Rectal smooth muscle tissue (tissue), 1 donor: ENCODE measurements around the gene TBC1D10A.

Experiments used
- H3K27ac ChIP-seq: one replicate; pipeline ENCODE4 v1.7.0; 2013; ENCODE audit warnings: low read depth, low read length, inconsistent platforms
- H3K27me3 ChIP-seq: one replicate; pipeline ENCODE4 v1.7.0; 2013; ENCODE audit warnings: low read length; ENCODE audit not compliant: control insufficient read depth, insufficient read depth
- H3K36me3 ChIP-seq: one replicate; pipeline ENCODE4 v1.7.0; 2013; ENCODE audit warnings: low read length; ENCODE audit not compliant: control insufficient read depth, insufficient read depth
- H3K4me1 ChIP-seq: one replicate; pipeline ENCODE4 v1.7.0; 2013; ENCODE audit warnings: low read length; ENCODE audit not compliant: control insufficient read depth, insufficient read depth
- H3K4me3 ChIP-seq: one replicate; pipeline ENCODE4 v1.7.0; 2013; ENCODE audit warnings: low read length
- H3K9ac ChIP-seq: one replicate; pipeline ENCODE4 v1.7.0; 2013; ENCODE audit warnings: low read length

The TBC1D10A gene

GRCh38 chr22:30284666-30285065, 42.1 kb downstream of the TBC1D10A start:
- Histone ChIP-seq H3K4me3 (no peak overlapping the region), H3K27me3 (no peaks in the 10 kb centered on the region), H3K36me3 (no peaks in the 10 kb centered on the region), H3K9ac (no peak overlapping the region), H3K27ac (no peak overlapping the region), H3K4me1 (peaks cover 5% of the 10 kb centered on the region)

DNA sequence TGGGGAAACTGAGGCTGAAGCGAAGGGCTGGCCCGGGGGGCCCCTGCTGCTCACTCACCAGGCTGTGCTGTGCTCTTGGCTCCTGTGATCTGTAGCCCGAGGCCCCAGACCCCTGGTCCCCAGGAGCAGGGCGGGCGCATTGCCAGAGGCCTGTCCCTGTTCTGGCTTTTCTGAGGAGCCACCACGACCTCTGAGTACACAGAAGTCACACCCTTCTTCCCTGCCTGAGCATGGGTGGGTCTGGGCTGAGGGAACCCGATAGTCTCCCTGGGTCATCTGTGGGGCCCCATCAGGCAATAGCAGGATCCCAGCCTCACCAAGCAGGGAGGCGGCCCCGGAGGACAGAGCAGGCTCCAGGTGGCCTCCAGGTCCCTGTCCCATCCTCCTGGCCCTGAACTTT, 42.6 kb downstream of the TBC1D10A start:
- Histone ChIP-seq H3K9ac (no peak overlapping the region), H3K4me1 (peaks cover 5% of the 10 kb centered on the region), H3K27me3 (no peaks in the 10 kb centered on the region), H3K27ac (no peak overlapping the region), H3K4me3 (no peak overlapping the region), H3K36me3 (no peaks in the 10 kb centered on the region)

GRCh38 chr22:30283342-30283741, 43.4 kb downstream of the TBC1D10A start:
- Histone ChIP-seq H3K36me3 (no peaks in the 10 kb centered on the region), H3K27ac (no peak overlapping the region), H3K4me1 (peaks cover under 1% of the 10 kb centered on the region), H3K4me3 (no peak overlapping the region), H3K9ac (no peak overlapping the region), H3K27me3 (no peaks in the 10 kb centered on the region)

- Histone ChIP-seq H3K27me3 (no peaks in the 10 kb centered on the region), H3K27ac (no peak overlapping the region), H3K36me3 (no peaks in the 10 kb centered on the region), H3K4me1 (no peaks in the 10 kb centered on the region), H3K9ac (no peak overlapping the region), H3K4me3 (no peak overlapping the region)
These were observed 44.1 kb downstream of the TBC1D10A start for GRCh38 chr22:30282616-30283046.

DNA sequence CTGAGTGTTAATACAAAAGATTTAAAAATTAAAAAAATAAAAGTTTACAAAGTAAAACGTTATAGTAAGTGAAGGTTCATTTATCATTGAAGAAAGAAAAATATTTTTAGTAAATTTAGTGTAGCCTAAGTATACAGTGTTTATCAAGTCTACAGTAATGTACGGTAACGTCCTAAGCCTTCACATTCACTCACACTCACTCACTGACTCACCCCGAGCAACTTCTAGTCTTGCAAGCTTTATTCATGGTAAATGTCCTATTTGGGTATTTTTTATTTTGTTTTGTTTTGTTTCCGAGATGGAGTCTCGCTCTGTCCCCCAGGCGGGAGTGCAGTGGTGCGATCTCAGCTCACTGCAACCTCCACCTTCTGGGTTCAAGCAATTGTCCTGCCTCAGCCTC, 46.2 kb downstream of the TBC1D10A start:
- no peaks in the 10 kb centered on the region for H3K27me3 ChIP-seq

DNA sequence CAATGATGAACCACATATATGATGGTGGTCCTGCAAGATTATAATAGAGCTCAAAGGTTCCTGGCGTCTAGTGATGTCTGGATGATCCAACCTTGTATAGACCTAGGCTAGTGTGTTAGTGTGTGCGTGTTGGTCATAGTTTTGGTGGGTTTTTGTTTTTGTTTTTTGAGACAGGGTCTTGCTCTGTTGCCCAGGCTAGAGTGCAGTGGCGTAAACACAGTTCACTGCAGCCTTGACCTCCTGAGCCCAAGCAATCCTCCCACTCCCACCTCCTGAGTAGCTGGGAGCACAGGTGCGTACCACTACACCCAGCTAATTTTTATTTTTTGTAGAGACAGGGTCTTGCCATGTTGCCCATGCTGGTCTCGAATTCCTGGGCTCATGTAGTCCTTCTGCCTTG, 46.8 kb downstream of the TBC1D10A start:
- H3K27ac ChIP-seq, result no peak overlapping the region
- no peaks in the 10 kb centered on the region for H3K4me1 ChIP-seq

More for the DNA sequence above, 46.2 kb downstream of the TBC1D10A start:
- H3K36me3 ChIP-seq, result no peaks in the 10 kb centered on the region
- H3K4me1 ChIP-seq, result no peaks in the 10 kb centered on the region
- H3K9ac ChIP-seq, result no peak overlapping the region
- H3K4me3 ChIP-seq, result no peak overlapping the region
- no peak overlapping the region for H3K27ac ChIP-seq

DNA sequence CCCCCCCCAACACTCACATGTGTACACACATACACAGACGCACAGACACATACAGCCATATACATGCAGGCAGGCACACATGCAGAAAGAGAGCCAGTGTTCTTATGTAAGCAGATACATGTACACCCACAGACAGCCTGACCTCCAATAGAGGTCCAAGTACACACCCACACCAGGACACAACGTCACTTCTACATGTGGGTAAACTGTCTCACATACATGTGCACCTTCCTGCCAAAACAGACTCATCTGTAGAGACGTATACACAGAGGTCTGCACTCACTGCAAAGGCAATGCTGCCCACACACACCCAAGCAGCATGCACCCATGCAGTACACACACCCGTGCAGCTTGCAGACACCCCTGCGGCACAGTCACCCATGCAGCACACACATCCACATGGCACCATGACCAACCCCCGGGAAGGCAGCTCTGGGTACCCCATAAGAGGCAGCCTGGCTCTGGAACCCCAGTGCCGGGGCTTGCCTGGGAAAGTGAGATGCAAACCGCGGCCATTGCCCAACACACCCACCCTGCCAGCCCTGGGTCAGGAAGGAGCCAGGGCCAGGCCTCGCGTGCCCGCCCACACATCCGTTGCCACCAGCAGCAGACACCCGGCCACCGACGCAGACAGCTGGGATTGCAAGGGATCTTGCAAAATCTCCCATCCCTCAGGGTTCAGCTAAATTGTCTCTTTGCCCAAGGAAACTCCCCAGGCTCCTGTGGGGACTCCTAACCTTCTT, 47.5 kb downstream of the TBC1D10A start:
- no peaks in the 10 kb centered on the region for H3K36me3 ChIP-seq
- no peak overlapping the region for H3K27ac ChIP-seq
- no peak overlapping the region for H3K9ac ChIP-seq
- H3K4me3 ChIP-seq, result no peak overlapping the region
- H3K27me3 ChIP-seq, result no peaks in the 10 kb centered on the region
- no peaks in the 10 kb centered on the region for H3K4me1 ChIP-seq

More for the DNA sequence above, 46.8 kb downstream of the TBC1D10A start:
- H3K36me3 ChIP-seq, result no peaks in the 10 kb centered on the region
- H3K9ac ChIP-seq, result no peak overlapping the region
- no peak overlapping the region for H3K4me3 ChIP-seq
- H3K27me3 ChIP-seq, result no peaks in the 10 kb centered on the region

- Histone ChIP-seq H3K9ac (no peak overlapping the region), H3K4me1 (no peaks in the 10 kb centered on the region), H3K36me3 (no peaks in the 10 kb centered on the region), H3K27me3 (no peaks in the 10 kb centered on the region), H3K4me3 (no peak overlapping the region), H3K27ac (no peak overlapping the region)
These were observed 49.0 kb downstream of the TBC1D10A start for GRCh38 chr22:30277547-30278344.

DNA sequence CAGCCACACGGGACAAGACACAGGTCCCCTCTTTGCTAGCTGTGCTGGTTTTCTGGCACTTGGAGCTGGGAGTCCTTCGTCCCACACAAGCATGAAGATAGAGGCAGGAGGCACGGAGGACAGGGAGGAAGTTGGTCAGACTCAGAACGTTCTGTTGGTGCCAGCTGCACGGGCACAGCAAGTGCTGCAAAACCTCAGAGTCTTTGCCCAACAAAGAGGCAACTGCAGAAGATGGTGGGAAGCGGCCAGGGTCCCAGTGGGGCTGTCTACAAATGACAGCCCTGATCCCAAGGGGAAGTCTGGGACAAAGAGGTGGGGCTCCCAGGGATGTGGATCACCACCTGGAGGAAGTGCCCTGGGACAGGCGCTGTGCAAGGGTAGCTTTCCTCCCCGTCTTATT, 50.7 kb downstream of the TBC1D10A start:
- H3K4me3 ChIP-seq, result no peak overlapping the region
- no peaks in the 10 kb centered on the region for H3K36me3 ChIP-seq
- H3K27ac ChIP-seq, result no peak overlapping the region
- no peaks in the 10 kb centered on the region for H3K27me3 ChIP-seq
- no peaks in the 10 kb centered on the region for H3K4me1 ChIP-seq
- no peak overlapping the region for H3K9ac ChIP-seq

DNA sequence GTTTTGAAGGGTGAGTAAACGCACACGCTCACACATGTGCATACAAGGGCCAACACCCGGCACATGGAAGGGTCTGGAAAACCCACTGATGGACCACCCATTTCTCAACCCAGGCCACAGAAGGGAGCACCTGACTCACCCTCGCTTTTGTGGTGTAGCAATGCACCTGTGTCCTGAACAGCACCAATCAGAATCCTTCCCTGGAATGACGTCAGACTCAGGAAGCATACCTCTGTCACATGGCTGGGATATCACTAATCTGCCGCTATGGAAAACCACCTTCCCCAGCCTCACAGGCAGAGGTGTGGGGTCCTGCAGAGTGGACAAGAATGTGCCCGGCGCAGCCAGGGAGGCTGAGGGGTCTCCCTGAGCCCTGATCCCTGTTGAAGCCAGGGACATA, 51.1 kb downstream of the TBC1D10A start:
- H3K27ac ChIP-seq, result no peak overlapping the region
- H3K9ac ChIP-seq, result no peak overlapping the region
- H3K4me1 ChIP-seq, result no peaks in the 10 kb centered on the region
- no peaks in the 10 kb centered on the region for H3K27me3 ChIP-seq
- no peaks in the 10 kb centered on the region for H3K36me3 ChIP-seq
- no peak overlapping the region for H3K4me3 ChIP-seq

DNA sequence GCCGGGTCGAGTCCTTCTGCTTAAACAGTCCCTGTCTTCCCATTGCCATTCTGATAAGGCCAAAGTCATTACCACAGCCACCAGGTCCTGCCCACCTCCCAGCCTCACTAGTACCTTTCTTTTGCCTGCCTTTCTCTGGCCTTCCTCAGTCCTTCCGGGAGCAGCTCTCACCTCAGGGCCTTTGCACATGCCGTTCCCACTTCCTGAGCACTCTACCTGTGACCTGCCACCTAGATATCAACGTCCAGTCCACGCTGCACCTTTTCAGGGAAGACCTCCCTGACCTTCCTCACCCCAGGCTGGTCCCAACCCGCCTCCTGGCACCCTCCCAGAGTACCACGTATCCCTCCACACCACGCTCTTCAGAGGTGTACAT, 52.3 kb downstream of the TBC1D10A start:
- Histone ChIP-seq H3K27me3 (no peaks in the 10 kb centered on the region), H3K36me3 (no peaks in the 10 kb centered on the region), H3K4me1 (no peaks in the 10 kb centered on the region), H3K4me3 (no peak overlapping the region), H3K27ac (no peak overlapping the region), H3K9ac (no peak overlapping the region)

- H3K36me3 ChIP-seq, result no peaks in the 10 kb centered on the region
- no peaks in the 10 kb centered on the region for H3K4me1 ChIP-seq
- no peaks in the 10 kb centered on the region for H3K27me3 ChIP-seq
- no peak overlapping the region for H3K9ac ChIP-seq
- no peak overlapping the region for H3K4me3 ChIP-seq
- H3K27ac ChIP-seq, result no peak overlapping the region
These were observed 52.9 kb downstream of the TBC1D10A start for GRCh38 chr22:30273711-30274436.
